Measurements from ENCODE around the gene MEGF11.

MEGF11 gene

GRCh38 chr15:66123799-66124198 is 129.8 kb downstream of the MEGF11 start:
- DNase-seq (ENCODE audit: low read depth in 4 of 4, low spot score in 1 of 4): no peak

GRCh38 chr15:66120422-66120821 is 133.1 kb downstream of the MEGF11 start:
- no peak for DNase-seq (ENCODE audit: low read depth in 4 of 4, low spot score in 1 of 4)

GRCh38 chr15:66117841-66118240 is 135.7 kb downstream of the MEGF11 start:
- DNase-seq (ENCODE audit: low read depth in 4 of 4, low spot score in 1 of 4): no peak

GRCh38 chr15:66115568-66116206 is 137.9 kb downstream of the MEGF11 start:
- DNase-seq (ENCODE audit: low read depth in 4 of 4, low spot score in 1 of 4): no peak

GRCh38 chr15:66114863-66115425 is 138.6 kb downstream of the MEGF11 start:
- DNase-seq (ENCODE audit: low read depth in 4 of 4, low spot score in 1 of 4): no peak

GRCh38 chr15:66112388-66112787 is 141.2 kb downstream of the MEGF11 start:
- no peak for DNase-seq (ENCODE audit: low read depth in 4 of 4, low spot score in 1 of 4)

GRCh38 chr15:66111363-66111762 is 142.2 kb downstream of the MEGF11 start:
- no peak for DNase-seq (ENCODE audit: low read depth in 4 of 4, low spot score in 1 of 4)

- no peak for DNase-seq (ENCODE audit: low read depth in 4 of 4, low spot score in 1 of 4)
These were observed 142.7 kb downstream of the MEGF11 start for GRCh38 chr15:66110864-66111263.

GRCh38 chr15:66109826-66110225 is 143.7 kb downstream of the MEGF11 start:
- DNase-seq (ENCODE audit: low read depth in 4 of 4, low spot score in 1 of 4): no peak

GRCh38 chr15:66108483-66109265 is 144.9 kb downstream of the MEGF11 start:
- DNase-seq (ENCODE audit: low read depth in 4 of 4, low spot score in 1 of 4): no peak

GRCh38 chr15:66107070-66107469 is 146.5 kb downstream of the MEGF11 start:
- DNase-seq (ENCODE audit: low read depth in 4 of 4, low spot score in 1 of 4): no peak

- DNase-seq (ENCODE audit: low read depth in 4 of 4, low spot score in 1 of 4): no peak
These were observed 148.0 kb downstream of the MEGF11 start for GRCh38 chr15:66105286-66106265.

- no peak for DNase-seq (ENCODE audit: low read depth in 4 of 4, low spot score in 1 of 4)
These were observed 150.3 kb downstream of the MEGF11 start for GRCh38 chr15:66103293-66103590.

GRCh38 chr15:66102563-66103292 is 150.8 kb downstream of the MEGF11 start:
- DNase-seq (ENCODE audit: low read depth in 4 of 4, low spot score in 1 of 4): no peak

GRCh38 chr15:66101715-66102395 is 151.7 kb downstream of the MEGF11 start:
- DNase-seq (ENCODE audit: low read depth in 4 of 4, low spot score in 1 of 4): no peak

- DNase-seq (ENCODE audit: low read depth in 4 of 4, low spot score in 1 of 4): no peak
These were observed 152.8 kb downstream of the MEGF11 start for GRCh38 chr15:66100761-66101160.

- no peak for DNase-seq (ENCODE audit: low read depth in 4 of 4, low spot score in 1 of 4)
These were observed 153.4 kb downstream of the MEGF11 start for GRCh38 chr15:66099950-66100671.

GRCh38 chr15:66098022-66098363 is 155.6 kb downstream of the MEGF11 start:
- DNase-seq (ENCODE audit: low read depth in 4 of 4, low spot score in 1 of 4): no peak

- no peak for DNase-seq (ENCODE audit: low read depth in 4 of 4, low spot score in 1 of 4)
These were observed 156.2 kb downstream of the MEGF11 start for GRCh38 chr15:66097151-66098021.
